HG03469 (cell line): Measurements from ENCODE around the gene GNG12.

ENCODE experiments used
- ATAC-seq: cut with Tn5 transposase; IDR thresholded peaks from one replicate; pipeline ENCODE4 v1.9.1; 2021; ENCODE audit warnings: mild to moderate bottlenecking, moderate library complexity, moderate number of reproducible peaks; ENCODE audit not compliant: unreplicated experiment

GNG12 gene

GRCh38 chr1:67686267-67687197, 146.7 kb downstream of the GNG12 start:
- ATAC-seq = no peak

- no peak for ATAC-seq
These were observed 147.6 kb downstream of the GNG12 start for GRCh38 chr1:67685558-67686266.

GRCh38 chr1:67685067-67685557, 148.2 kb downstream of the GNG12 start, which contains the start of gene GADD45A:
GADD45A (plus strand) TSS chr1:67685201; CDS start chr1:67685495, 294 bp downstream.
- peak; percentile 86 for ATAC-seq

- ATAC-seq = no peak
These were observed 148.7 kb downstream of the GNG12 start for GRCh38 chr1:67684526-67685066.

- no peak for ATAC-seq
These were observed 149.3 kb downstream of the GNG12 start for GRCh38 chr1:67683766-67684525.

- ATAC-seq = no peak
These were observed 150.0 kb downstream of the GNG12 start for GRCh38 chr1:67683316-67683715.

GRCh38 chr1:67682659-67683197, 150.5 kb downstream of the GNG12 start:
- ATAC-seq = no peak

GRCh38 chr1:67680486-67680885, 152.8 kb downstream of the GNG12 start:
- no peak for ATAC-seq

GRCh38 chr1:67679691-67680090, 153.6 kb downstream of the GNG12 start:
- no peak for ATAC-seq

- ATAC-seq = no peak
These were observed 155.3 kb downstream of the GNG12 start for GRCh38 chr1:67677930-67678329.

- ATAC-seq = no peak
These were observed 155.9 kb downstream of the GNG12 start for GRCh38 chr1:67677408-67677807.

- ATAC-seq = no peak
These were observed 156.3 kb downstream of the GNG12 start for GRCh38 chr1:67676946-67677345.

GRCh38 chr1:67676287-67676686, 157.0 kb downstream of the GNG12 start:
- no peak for ATAC-seq

- ATAC-seq = no peak
These were observed 157.5 kb downstream of the GNG12 start for GRCh38 chr1:67675800-67676199.

- ATAC-seq = no peak
These were observed 158.8 kb downstream of the GNG12 start for GRCh38 chr1:67674260-67675011.

GRCh38 chr1:67673468-67674201, 159.6 kb downstream of the GNG12 start:
- no peak for ATAC-seq

GRCh38 chr1:67672260-67672803, 160.9 kb downstream of the GNG12 start:
- no peak for ATAC-seq

- ATAC-seq = no peak
These were observed 164.6 kb downstream of the GNG12 start for GRCh38 chr1:67668660-67669059.

- ATAC-seq = no peak
These were observed 166.6 kb downstream of the GNG12 start for GRCh38 chr1:67666636-67667035.
